ENCODE results near the gene SLC15A5.

SLC15A5 gene

GRCh38 chr12:16323010-16323409 lies 45.5 kb upstream of the SLC15A5 start:
- H3K4me3 ChIP-seq (ENCODE audit: low read length) = no peak overlapping the region
- no peaks in the 10 kb centered on the region for H3K9me3 ChIP-seq (ENCODE audit: insufficient read depth, low read length)
- no peak overlapping the region for H3K9ac ChIP-seq (ENCODE audit: low read length)
- no peaks in the 10 kb centered on the region for H4K20me1 ChIP-seq (ENCODE audit: insufficient read depth, low read length)
- TF ChIP-seq EZH2phosphoT487 (IDR thresholded peaks at IDR 0.05; ENCODE audit: low read depth) (no peak), CTCF (IDR thresholded peaks at IDR 0.05; ENCODE audit: low read depth, low read length) (no peak)
- H3K27ac ChIP-seq (ENCODE audit: low read length) = no peak overlapping the region
- H3K79me2 ChIP-seq (ENCODE audit: low read length) = no peaks in the 10 kb centered on the region
- H3K27me3 ChIP-seq (ENCODE audit: low read depth, low read length) = no peaks in the 10 kb centered on the region
- H3K36me3 ChIP-seq (replicated peaks; ENCODE audit: low read depth, low read length) = no peaks in the 10 kb centered on the region
- no peak overlapping the region for H3K4me2 ChIP-seq (ENCODE audit: low read length)
- no peaks in the 10 kb centered on the region for H3K4me1 ChIP-seq (ENCODE audit: low read length)
- H2AFZ ChIP-seq (ENCODE audit: low read depth, low read length) = no peak overlapping the region

GRCh38 chr12:16310934-16311333 lies 33.4 kb upstream of the SLC15A5 start:
- Histone ChIP-seq H3K4me3 (ENCODE audit: low read length) (no peak overlapping the region), H3K4me1 (ENCODE audit: low read length) (no peaks in the 10 kb centered on the region), H3K79me2 (ENCODE audit: low read length) (no peaks in the 10 kb centered on the region), H3K36me3 (replicated peaks; ENCODE audit: low read depth, low read length) (peaks cover 3% of the 10 kb centered on the region), H3K27me3 (ENCODE audit: low read depth, low read length) (no peaks in the 10 kb centered on the region), H3K9ac (ENCODE audit: low read length) (no peak overlapping the region), H3K27ac (ENCODE audit: low read length) (no peak overlapping the region), H3K4me2 (ENCODE audit: low read length) (no peak overlapping the region), H2AFZ (ENCODE audit: low read depth, low read length) (no peak overlapping the region), H4K20me1 (ENCODE audit: insufficient read depth, low read length) (no peaks in the 10 kb centered on the region), H3K9me3 (ENCODE audit: insufficient read depth, low read length) (peaks cover 20% of the 10 kb centered on the region)
- no peak for TF ChIP-seq EZH2phosphoT487 (IDR thresholded peaks at IDR 0.05; ENCODE audit: low read depth)
- TF ChIP-seq CTCF (IDR thresholded peaks at IDR 0.05; ENCODE audit: low read depth, low read length) = no peak

- no peak overlapping the region for H3K4me3 ChIP-seq (ENCODE audit: low read length)
- H4K20me1 ChIP-seq (ENCODE audit: insufficient read depth, low read length) = no peaks in the 10 kb centered on the region
- no peak overlapping the region for H3K27ac ChIP-seq (ENCODE audit: low read length)
- peaks cover 20% of the 10 kb centered on the region for H3K9me3 ChIP-seq (ENCODE audit: insufficient read depth, low read length)
- no peak overlapping the region for H3K9ac ChIP-seq (ENCODE audit: low read length)
- no peaks in the 10 kb centered on the region for H3K27me3 ChIP-seq (ENCODE audit: low read depth, low read length)
- TF ChIP-seq CTCF (IDR thresholded peaks at IDR 0.05; ENCODE audit: low read depth, low read length) = no peak
- no peak overlapping the region for H2AFZ ChIP-seq (ENCODE audit: low read depth, low read length)
- no peaks in the 10 kb centered on the region for H3K79me2 ChIP-seq (ENCODE audit: low read length)
- H3K4me1 ChIP-seq (ENCODE audit: low read length) = no peaks in the 10 kb centered on the region
- peaks cover 3% of the 10 kb centered on the region for H3K36me3 ChIP-seq (replicated peaks; ENCODE audit: low read depth, low read length)
- no peak overlapping the region for H3K4me2 ChIP-seq (ENCODE audit: low read length)
Observed at GRCh38 chr12:16307856-16308475, 30.5 kb upstream of the SLC15A5 start.

GRCh38 chr12:16303939-16304338 lies 26.5 kb upstream of the SLC15A5 start:
- Histone ChIP-seq H3K4me1 (ENCODE audit: low read length) (no peaks in the 10 kb centered on the region), H3K79me2 (ENCODE audit: low read length) (no peaks in the 10 kb centered on the region), H4K20me1 (ENCODE audit: insufficient read depth, low read length) (no peaks in the 10 kb centered on the region), H3K9ac (ENCODE audit: low read length) (no peak overlapping the region), H3K9me3 (ENCODE audit: insufficient read depth, low read length) (peaks cover 8% of the 10 kb centered on the region; the same call in 1 of the 2 replicates), H3K36me3 (replicated peaks; ENCODE audit: low read depth, low read length) (peaks cover 3% of the 10 kb centered on the region), H3K27me3 (ENCODE audit: low read depth, low read length) (no peaks in the 10 kb centered on the region), H3K4me3 (ENCODE audit: low read length) (no peak overlapping the region), H2AFZ (ENCODE audit: low read depth, low read length) (no peak overlapping the region), H3K4me2 (ENCODE audit: low read length) (no peak overlapping the region), H3K27ac (ENCODE audit: low read length) (no peak overlapping the region)
- no peak for TF ChIP-seq CTCF (IDR thresholded peaks at IDR 0.05; ENCODE audit: low read depth, low read length)
- no peak for TF ChIP-seq EZH2phosphoT487 (IDR thresholded peaks at IDR 0.05; ENCODE audit: low read depth)
